Measurements from ENCODE around the gene SCYGR2. TPM values are rescaled to one million over a fixed set of nuclear protein-coding genes. Genes with fewer than 3 reads are reported as not detected.

SCYGR2 gene
- polyA plus RNA-seq, 1 of the 3 experiments (the other 2 are of a cell fraction) = not detected

DNA sequence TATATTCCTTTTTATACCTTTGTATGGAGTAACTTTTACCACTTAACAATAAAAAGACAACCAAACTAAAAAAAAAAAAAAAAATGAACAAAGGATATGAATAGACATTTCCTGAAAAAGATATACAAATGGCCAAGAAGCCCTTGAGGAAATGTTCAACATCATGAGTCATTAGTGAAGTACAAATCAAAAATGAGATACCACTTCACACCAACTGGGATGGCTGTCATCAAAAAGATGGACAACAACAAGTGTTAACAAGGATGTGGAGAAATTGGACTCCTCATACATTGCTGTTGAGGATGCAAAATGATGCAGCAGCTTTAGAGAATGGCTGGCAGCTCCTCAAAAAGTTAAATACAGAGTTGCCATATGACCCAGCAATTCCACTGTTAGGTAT is 22.6 kb upstream of the SCYGR2 start:
- TF ChIP-seq NFIC (IDR thresholded peaks at IDR 0.05; ENCODE audit: borderline replicate concordance) = no peak
- no peak for TF ChIP-seq RXRA (IDR thresholded peaks at IDR 0.05; ENCODE audit: borderline replicate concordance, low read depth)
- no peak for TF ChIP-seq GATA2 (CRISPR knock-in tag; IDR thresholded peaks at IDR 0.05)
- no peak for TF ChIP-seq TEAD4 (IDR thresholded peaks at IDR 0.05; ENCODE audit: borderline replicate concordance, insufficient read depth)
- TF ChIP-seq, protein P1, sequence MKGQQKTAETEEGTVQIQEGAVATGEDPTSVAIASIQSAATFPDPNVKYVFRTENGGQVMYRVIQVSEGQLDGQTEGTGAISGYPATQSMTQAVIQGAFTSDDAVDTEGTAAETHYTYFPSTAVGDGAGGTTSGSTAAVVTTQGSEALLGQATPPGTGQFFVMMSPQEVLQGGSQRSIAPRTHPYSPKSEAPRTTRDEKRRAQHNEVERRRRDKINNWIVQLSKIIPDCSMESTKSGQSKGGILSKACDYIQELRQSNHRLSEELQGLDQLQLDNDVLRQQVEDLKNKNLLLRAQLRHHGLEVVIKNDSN (IDR thresholded peaks at IDR 0.05; ENCODE audit: borderline replicate concordance, low read depth) = no peak
- no peak for TF ChIP-seq TAF1 (IDR thresholded peaks at IDR 0.05; ENCODE audit: borderline replicate concordance, low read depth, low read length)
- no peak for TF ChIP-seq FOXJ3 (CRISPR knock-in tag; IDR thresholded peaks at IDR 0.05)
- POLR2A ChIA-PET = no interaction called here
- no peaks in the 10 kb centered on the region for H3K4me1 ChIP-seq (ENCODE audit: control insufficient read depth in 1 of 2, insufficient read depth in 2 of 2, low read depth in 1 of 2, low read length in 1 of 2)

DNA sequence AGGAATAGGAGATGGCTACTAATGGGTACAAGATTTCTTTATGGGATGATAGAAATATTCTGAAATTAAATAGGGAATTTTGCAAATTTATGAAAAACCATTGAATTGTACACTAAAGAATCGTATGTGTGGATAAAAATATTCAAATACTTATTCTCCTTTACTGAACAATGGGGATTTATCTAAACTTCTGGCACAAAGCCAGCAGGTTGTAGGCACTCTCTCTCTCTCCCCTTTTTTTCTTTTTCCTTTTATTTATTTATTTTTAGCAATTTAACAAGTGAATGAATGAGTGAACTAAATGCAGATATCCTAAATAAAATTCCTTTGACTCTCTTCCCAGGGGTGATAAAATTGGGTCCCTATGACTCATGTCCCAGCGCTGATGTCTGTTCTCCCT is 21.9 kb upstream of the SCYGR2 start:
- no peaks in the 10 kb centered on the region for H3F3A ChIP-seq (replicated peaks; ENCODE audit: insufficient read depth)
- TF ChIP-seq TEAD4 (IDR thresholded peaks at IDR 0.05; ENCODE audit: borderline replicate concordance, insufficient read depth) = no peak
- no peak for TF ChIP-seq NRF1 (IDR thresholded peaks at IDR 0.05; ENCODE audit: low read depth, low read length)
- TF ChIP-seq RFX5 (IDR thresholded peaks at IDR 0.05; ENCODE audit: low read length) = no peak
- TF ChIP-seq ELF1 (IDR thresholded peaks at IDR 0.05) = no peak
- no peak for DNase-seq
- no peak overlapping the region for H3K4me3 ChIP-seq (ENCODE audit: low read depth in 2 of 2, low read length in 1 of 2)
- ChIA-PET CTCF (no interaction called here), POLR2A (no interaction called here)
- H3K4me1 ChIP-seq (ENCODE audit: control insufficient read depth in 1 of 2, insufficient read depth in 2 of 2, low read depth in 1 of 2, low read length in 1 of 2) = no peaks in the 10 kb centered on the region
- no peak overlapping the region for H3K4me2 ChIP-seq
- 52% methylated on average over 2 of the region's 2 CpGs for WGBS (ENCODE audit: low lambda C conversion rate)
- no peaks in the 10 kb centered on the region for H3K79me2 ChIP-seq (ENCODE audit: insufficient read depth)
- H4K20me1 ChIP-seq (ENCODE audit: insufficient read depth) = no peaks in the 10 kb centered on the region
- no peaks in the 10 kb centered on the region for H3K27me3 ChIP-seq (ENCODE audit: insufficient read depth)
- H3K9me3 ChIP-seq = no peaks in the 10 kb centered on the region
- H3K9ac ChIP-seq = no peak overlapping the region
- no peak overlapping the region for H2AFZ ChIP-seq (ENCODE audit: low read depth)
- no peaks in the 10 kb centered on the region for H3K9me2 ChIP-seq
- H3K36me3 ChIP-seq (replicated peaks in 1 of 2; ENCODE audit: control insufficient read depth in 1 of 2, insufficient read depth in 2 of 2, low read length in 1 of 2) = no peaks in the 10 kb centered on the region
- H3K27ac ChIP-seq (ENCODE audit: low read depth in 2 of 2, low read length in 1 of 2) = no peak overlapping the region

More for the DNA sequence above, 22.6 kb upstream of the SCYGR2 start:
- Histone ChIP-seq H3K27ac (ENCODE audit: low read depth in 2 of 2, low read length in 1 of 2) (no peak overlapping the region), H3K79me2 (ENCODE audit: insufficient read depth) (no peaks in the 10 kb centered on the region), H3K4me3 (ENCODE audit: low read depth in 2 of 2, low read length in 1 of 2) (no peak overlapping the region), H3K9me2 (no peaks in the 10 kb centered on the region), H3K27me3 (ENCODE audit: insufficient read depth) (no peaks in the 10 kb centered on the region), H3K36me3 (replicated peaks in 1 of 2; ENCODE audit: control insufficient read depth in 1 of 2, insufficient read depth in 2 of 2, low read length in 1 of 2) (no peaks in the 10 kb centered on the region), H3K9me3 (no peaks in the 10 kb centered on the region), H2AFZ (ENCODE audit: low read depth) (no peak overlapping the region), H3K4me2 (no peak overlapping the region), H4K20me1 (ENCODE audit: insufficient read depth) (no peaks in the 10 kb centered on the region), H3K9ac (no peak overlapping the region), H3F3A (replicated peaks; ENCODE audit: insufficient read depth) (no peaks in the 10 kb centered on the region)
- CTCF ChIA-PET = no interaction called here
- DNase-seq = no peak

DNA sequence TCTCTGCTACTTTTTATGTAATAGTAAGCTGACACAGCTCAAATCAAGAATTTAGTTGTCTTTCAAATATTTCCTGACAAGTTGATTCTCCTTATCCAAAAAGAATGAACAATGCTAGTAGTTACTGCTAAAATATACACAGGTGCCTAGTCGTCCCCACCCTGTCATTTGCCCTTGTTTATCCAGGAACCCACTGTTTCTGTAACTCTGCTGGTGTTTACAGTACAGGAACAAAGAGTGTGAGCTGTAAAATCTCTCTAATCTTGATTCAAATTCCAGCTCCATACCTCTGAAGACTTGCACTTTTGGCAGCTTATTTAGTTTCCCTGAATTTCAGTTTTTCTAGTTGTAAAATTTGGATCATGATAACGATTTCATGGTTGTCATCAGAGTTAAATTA is 21.1 kb upstream of the SCYGR2 start:
- 26% methylated on average over 2 of the region's 2 CpGs for WGBS (ENCODE audit: low lambda C conversion rate)
- no peak overlapping the region for H3K27ac ChIP-seq (ENCODE audit: low read depth in 2 of 2, low read length in 1 of 2)
- no peaks in the 10 kb centered on the region for H3K79me2 ChIP-seq (ENCODE audit: insufficient read depth)
- H3K36me3 ChIP-seq (replicated peaks in 1 of 2; ENCODE audit: control insufficient read depth in 1 of 2, insufficient read depth in 2 of 2, low read length in 1 of 2) = no peaks in the 10 kb centered on the region
- TF ChIP-seq, protein P2, sequence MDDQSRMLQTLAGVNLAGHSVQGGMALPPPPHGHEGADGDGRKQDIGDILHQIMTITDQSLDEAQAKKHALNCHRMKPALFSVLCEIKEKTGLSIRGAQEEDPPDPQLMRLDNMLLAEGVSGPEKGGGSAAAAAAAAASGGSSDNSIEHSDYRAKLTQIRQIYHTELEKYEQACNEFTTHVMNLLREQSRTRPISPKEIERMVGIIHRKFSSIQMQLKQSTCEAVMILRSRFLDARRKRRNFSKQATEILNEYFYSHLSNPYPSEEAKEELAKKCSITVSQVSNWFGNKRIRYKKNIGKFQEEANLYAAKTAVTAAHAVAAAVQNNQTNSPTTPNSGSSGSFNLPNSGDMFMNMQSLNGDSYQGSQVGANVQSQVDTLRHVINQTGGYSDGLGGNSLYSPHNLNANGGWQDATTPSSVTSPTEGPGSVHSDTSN (IDR thresholded peaks at IDR 0.05) = no peak
- TF ChIP-seq SIN3A (IDR thresholded peaks at IDR 0.05; ENCODE audit: borderline replicate concordance, low read depth, low read length) = no peak
- no peak for TF ChIP-seq NRF1 (IDR thresholded peaks at IDR 0.05; ENCODE audit: low read depth, low read length)
- no peak for TF ChIP-seq MEF2A (IDR thresholded peaks at IDR 0.05; ENCODE audit: borderline replicate concordance, low read depth)
- TF ChIP-seq EZH2phosphoT487 (IDR thresholded peaks at IDR 0.05; ENCODE audit: borderline replicate concordance, low read depth) = no peak
- 0 out of 2 replicates have a peak, but pooled peaks cover 3% of the 10 kb centered on the region for H3K9me3 ChIP-seq
- no peak for DNase-seq
- ChIA-PET POLR2A (no interaction called here), CTCF (interaction anchor here (1.5 to 1.9 kb wide), 2 partner anchors 10 to 171 kb away, joined by 4 to 5 read pairs; no protein-coding TSS in a partner anchor)
- H2AFZ ChIP-seq (ENCODE audit: low read depth) = no peak overlapping the region
- H3F3A ChIP-seq (replicated peaks; ENCODE audit: insufficient read depth) = no peaks in the 10 kb centered on the region
- H3K4me3 ChIP-seq (ENCODE audit: low read depth in 2 of 2, low read length in 1 of 2) = no peak overlapping the region
- H3K9me2 ChIP-seq = no peaks in the 10 kb centered on the region
- no peaks in the 10 kb centered on the region for H4K20me1 ChIP-seq (ENCODE audit: insufficient read depth)
- H3K27me3 ChIP-seq (ENCODE audit: insufficient read depth) = no peaks in the 10 kb centered on the region
- no peaks in the 10 kb centered on the region for H3K4me1 ChIP-seq (ENCODE audit: control insufficient read depth in 1 of 2, insufficient read depth in 2 of 2, low read depth in 1 of 2, low read length in 1 of 2)
- H3K4me2 ChIP-seq = no peak overlapping the region
- no peak overlapping the region for H3K9ac ChIP-seq
